Measurements from ENCODE around the gene CAPN13.

GRCh38 chr2:30737326-30737610 is 70.0 kb downstream of the CAPN13 start:
- no peak for TF ChIP-seq POLR2A (IDR thresholded peaks at IDR 0.05)
- TF ChIP-seq CTCF (IDR thresholded peaks at IDR 0.05) = no peak

Data from upper lobe of left lung (tissue), 4 donors.